HepG2 (cell line): Measurements from ENCODE around the gene ASTN2. TPM values are rescaled to one million over a fixed set of nuclear protein-coding genes. Genes with fewer than 3 reads are reported as not detected.

ENCODE experiments used
- ATAC-seq: fragments of 200-7000 bp; cut with Tn5 transposase; 3 replicates; pipeline ENCODE4 v1.9.1; 2020; ENCODE audit warnings: mild to moderate bottlenecking, moderate library complexity
- BruUV-seq: library from RNA; stranded (reverse); fragments of 400-500 nt; replicated peaks from 2 replicates; lab custom pipeline; 2021; lab: Mats Ljungman, UMichigan
- CTCF ChIA-PET: fragments of 300-600 bp; formaldehyde crosslinking; extraction: SDS; loops from one replicate; lab custom pipeline; 2021; ENCODE audit warnings: low total read pairs, inconsistent platforms, low intra/inter-chr PET ratio; lab: Yijun Ruan, JAX
- POLR2A ChIA-PET: fragments of 350-600 bp; sonication (Branson Sonifier 250); formaldehyde crosslinking; loops from one replicate; lab custom pipeline; 2020; ENCODE audit warnings: antibody characterized with exemption, inconsistent platforms; lab: Yijun Ruan, JAX
- DNase-seq: peaks from one replicate; pipeline ENCODE4 v3.0.0-alpha.2; 2015; ENCODE audit warnings: low spot score
- FAIRE-seq: peaks from 3 replicates; lab custom pipeline; 2011; peaks lifted over from hg19 to GRCh38; lab: Jason Lieb, UNC
- H2AFZ ChIP-seq: one replicate; pipeline ENCODE4 v1.6.1; 2011; ENCODE audit warnings: low read length, inconsistent platforms
- H3K27ac ChIP-seq: fragments of 300-600 bp; 3 replicates; pipeline ENCODE4 v1.8.0; 2011; ENCODE audit warnings: mixed run types, mild to moderate bottlenecking, mixed read lengths, low read length, inconsistent platforms; ENCODE audit not compliant: insufficient read depth; ENCODE audit errors: extremely low read length
- H3K27me3 ChIP-seq, 2 experiments: fragments of 200-600 bp in 1 of 2; 2 replicates in 1 of 2; 3 replicates in 1 of 2; pipeline versions ENCODE4 v1.6.0 to v1.8.0; 2011; ENCODE audit warnings: low read length in 2 of 2, mild to moderate bottlenecking in 2 of 2, moderate library complexity in 2 of 2, inconsistent platforms in 1 of 2; ENCODE audit not compliant: insufficient read depth in 2 of 2, control insufficient read depth in 1 of 2
- H3K36me3 ChIP-seq, 2 experiments: fragments of 200-600 bp in 1 of 2; replicated peaks in 1 of 2; 2 replicates in 1 of 2; 3 replicates in 1 of 2; pipeline versions ENCODE4 v1.5.1 to v1.8.0; 2011; ENCODE audit warnings: low read length in 2 of 2, inconsistent platforms in 1 of 2; ENCODE audit not compliant: insufficient read depth in 2 of 2, control insufficient read depth in 1 of 2
- H3K4me1 ChIP-seq: 2 replicates; pipeline ENCODE4 v1.5.1; 2012; ENCODE audit warnings: low read length, inconsistent platforms; ENCODE audit not compliant: insufficient read depth
- H3K4me2 ChIP-seq: 2 replicates; pipeline ENCODE4 v1.6.0; 2011; ENCODE audit warnings: low read depth, low read length, inconsistent platforms
- H3K4me3 ChIP-seq, 3 experiments: fragments of 200-600 bp in 1 of 3; sonication (generic), shearing (Covaris generic) in 1 of 3; replicated peaks in 1 of 3; 2 replicates each; pipeline ENCODE4 v1.5.1; 2011 to 2016; ENCODE audit warnings: low read length in 3 of 3, inconsistent platforms in 2 of 3, low read depth in 2 of 3, mild to moderate bottlenecking in 2 of 3, control low read depth in 1 of 3, mixed read lengths in 1 of 3; ENCODE audit not compliant: insufficient read depth in 1 of 3
- H3K79me2 ChIP-seq: one replicate; pipeline ENCODE4 v1.6.1; 2011; ENCODE audit warnings: low read length, inconsistent platforms; ENCODE audit not compliant: insufficient read depth
- H3K9ac ChIP-seq: 2 replicates; pipeline ENCODE4 v1.6.0; 2011; ENCODE audit warnings: mild to moderate bottlenecking, low read depth, low read length, inconsistent platforms; ENCODE audit not compliant: insufficient read depth
- H3K9me3 ChIP-seq: 2 replicates; pipeline ENCODE4 v1.5.1; 2012; ENCODE audit warnings: mild to moderate bottlenecking, low read length
- H4K20me1 ChIP-seq: 2 replicates; pipeline ENCODE4 v1.6.0; 2011; ENCODE audit warnings: inconsistent platforms, mild to moderate bottlenecking, low read length, moderate library complexity; ENCODE audit not compliant: insufficient read depth
- CENPT ChIP-seq: sonication (generic); formaldehyde crosslinking; IDR thresholded peaks from 2 replicates; pipeline ENCODE4 v1.8.0; 2022; ENCODE audit warnings: low read depth, mild to moderate bottlenecking, moderate library complexity, missing genetic modification reagents
- KLF11 ChIP-seq: IDR thresholded peaks from 2 replicates; pipeline ENCODE4 v1.6.1; 2016; ENCODE audit warnings: missing compliant biosample characterization
- KMT2B ChIP-seq: IDR thresholded peaks from 2 replicates; pipeline ENCODE4 v1.6.1; 2016; ENCODE audit warnings: missing genetic modification reagents, missing compliant biosample characterization
- TEAD2 ChIP-seq: sonication (generic); formaldehyde crosslinking; IDR thresholded peaks from 2 replicates; pipeline ENCODE4 v1.9.0; 2021; ENCODE audit warnings: missing genetic modification reagents
- WGBS: methylation state at CpG from one replicate; pipeline ENCODE4 v1.1.6; 2017; ENCODE audit warnings: low lambda C conversion rate; 5-methylcytosine and 5-hydroxymethylcytosine counted together
- in situ Hi-C: cut with HindIII; loops from 2 replicates; pipeline ENCODE4 v1.10.0; 2017; ENCODE audit warnings: low pct_unique_long_range_greater_than_20kb; ENCODE audit not compliant: extremely low pct_ligation_motif_present
- intact Hi-C: fragments of 100-400 bp; cut with micrococcal nuclease; formaldehyde crosslinking; loops from one replicate; pipeline ENCODE4 v1.10.0; 2022; ENCODE audit not compliant: unreplicated experiment
- polyA plus RNA-seq, 8 experiments: library from polyadenylated mRNA; depleted of rRNA in 3 of 8; stranded (reverse) in 7 of 8; unstranded in 1 of 8; fragments of >200 nt; fragmentation: Illumina TruSeq in 4 of 8; extraction: Trizol in 4 of 8; gene quantifications; 2 replicates each; pipeline versions ENCODE4 v1.2.1 to v1.2.3, GENCODE V29; 2011 to 2016; ENCODE audit warnings: low read depth in 4 of 8, missing spikeins in 1 of 8, mixed read lengths in 1 of 8; ENCODE audit not compliant: insufficient read depth in 1 of 8
- total RNA-seq, 5 experiments: library from RNA; depleted of rRNA; stranded (reverse); fragments of >200 nt; fragmentation: Illumina TruSeq; extraction: Trizol; gene quantifications; 2 replicates each; pipeline ENCODE4 v1.2.3, GENCODE V29; 2016; ENCODE audit warnings: low read depth in 1 of 5
- TF ChIP-seq, protein P1 (sequence below): sonication (generic); formaldehyde crosslinking; IDR thresholded peaks from 2 replicates; pipeline ENCODE4 v1.5.1; 2020; ENCODE audit warnings: mild to moderate bottlenecking, missing genetic modification reagents, borderline replicate concordance

The ASTN2 gene
- total and polyA plus RNA-seq, 2 of the 13 experiments (the other 11 are each of a cell fraction or from before 2014, with no cell fraction given): 5.2 to 13.5 TPM

DNA sequence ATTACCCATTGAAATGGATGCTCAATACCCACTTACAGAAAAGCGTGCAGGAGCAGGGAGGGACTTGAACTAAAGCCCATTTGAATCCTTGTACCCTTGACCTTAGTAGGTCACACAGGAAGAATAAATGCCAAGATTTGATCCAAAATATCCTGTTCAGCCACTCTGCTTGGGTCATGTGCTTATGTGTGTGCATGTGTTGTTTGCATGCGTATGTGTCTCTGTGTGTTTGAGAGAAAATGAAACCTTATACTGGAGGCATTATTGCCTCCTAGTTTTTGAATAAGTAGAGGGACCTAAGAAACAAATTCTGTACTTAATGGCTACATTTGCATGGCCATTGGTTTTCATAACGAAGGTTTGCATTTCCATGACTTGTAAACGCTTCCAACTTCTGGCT lies 791.1 kb downstream of the ASTN2 start:
- H3K9ac ChIP-seq: no peak overlapping the region
- ATAC-seq: no peak
- no peaks in the 10 kb centered on the region for H3K9me3 ChIP-seq
- H3K4me1 ChIP-seq: no peaks in the 10 kb centered on the region
- H3K4me2 ChIP-seq: no peak overlapping the region
- ChIA-PET CTCF (no interaction called here), POLR2A (no interaction called here)
- no peak overlapping the region for H3K27ac ChIP-seq
- FAIRE-seq: no peak
- TF ChIP-seq TEAD2 (no peak), KMT2B (no peak), CENPT (CRISPR knock-in tag) (no peak), KLF11 (CRISPR knock-in tag) (no peak)
- TF ChIP-seq, protein P1, sequence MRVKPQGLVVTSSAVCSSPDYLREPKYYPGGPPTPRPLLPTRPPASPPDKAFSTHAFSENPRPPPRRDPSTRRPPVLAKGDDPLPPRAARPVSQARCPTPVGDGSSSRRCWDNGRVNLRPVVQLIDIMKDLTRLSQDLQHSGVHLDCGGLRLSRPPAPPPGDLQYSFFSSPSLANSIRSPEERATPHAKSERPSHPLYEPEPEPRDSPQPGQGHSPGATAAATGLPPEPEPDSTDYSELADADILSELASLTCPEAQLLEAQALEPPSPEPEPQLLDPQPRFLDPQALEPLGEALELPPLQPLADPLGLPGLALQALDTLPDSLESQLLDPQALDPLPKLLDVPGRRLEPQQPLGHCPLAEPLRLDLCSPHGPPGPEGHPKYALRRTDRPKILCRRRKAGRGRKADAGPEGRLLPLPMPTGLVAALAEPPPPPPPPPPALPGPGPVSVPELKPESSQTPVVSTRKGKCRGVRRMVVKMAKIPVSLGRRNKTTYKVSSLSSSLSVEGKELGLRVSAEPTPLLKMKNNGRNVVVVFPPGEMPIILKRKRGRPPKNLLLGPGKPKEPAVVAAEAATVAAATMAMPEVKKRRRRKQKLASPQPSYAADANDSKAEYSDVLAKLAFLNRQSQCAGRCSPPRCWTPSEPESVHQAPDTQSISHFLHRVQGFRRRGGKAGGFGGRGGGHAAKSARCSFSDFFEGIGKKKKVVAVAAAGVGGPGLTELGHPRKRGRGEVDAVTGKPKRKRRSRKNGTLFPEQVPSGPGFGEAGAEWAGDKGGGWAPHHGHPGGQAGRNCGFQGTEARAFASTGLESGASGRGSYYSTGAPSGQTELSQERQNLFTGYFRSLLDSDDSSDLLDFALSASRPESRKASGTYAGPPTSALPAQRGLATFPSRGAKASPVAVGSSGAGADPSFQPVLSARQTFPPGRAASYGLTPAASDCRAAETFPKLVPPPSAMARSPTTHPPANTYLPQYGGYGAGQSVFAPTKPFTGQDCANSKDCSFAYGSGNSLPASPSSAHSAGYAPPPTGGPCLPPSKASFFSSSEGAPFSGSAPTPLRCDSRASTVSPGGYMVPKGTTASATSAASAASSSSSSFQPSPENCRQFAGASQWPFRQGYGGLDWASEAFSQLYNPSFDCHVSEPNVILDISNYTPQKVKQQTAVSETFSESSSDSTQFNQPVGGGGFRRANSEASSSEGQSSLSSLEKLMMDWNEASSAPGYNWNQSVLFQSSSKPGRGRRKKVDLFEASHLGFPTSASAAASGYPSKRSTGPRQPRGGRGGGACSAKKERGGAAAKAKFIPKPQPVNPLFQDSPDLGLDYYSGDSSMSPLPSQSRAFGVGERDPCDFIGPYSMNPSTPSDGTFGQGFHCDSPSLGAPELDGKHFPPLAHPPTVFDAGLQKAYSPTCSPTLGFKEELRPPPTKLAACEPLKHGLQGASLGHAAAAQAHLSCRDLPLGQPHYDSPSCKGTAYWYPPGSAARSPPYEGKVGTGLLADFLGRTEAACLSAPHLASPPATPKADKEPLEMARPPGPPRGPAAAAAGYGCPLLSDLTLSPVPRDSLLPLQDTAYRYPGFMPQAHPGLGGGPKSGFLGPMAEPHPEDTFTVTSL: no peak
- peaks cover 0 to 1% of the 10 kb centered on the region in 2 experiments; a peak in 2 of 5 replicates for H3K36me3 ChIP-seq
- H3K4me3 ChIP-seq: no peak overlapping the region
- no peaks in the 10 kb centered on the region for H4K20me1 ChIP-seq
- WGBS: 97% methylated on average over 4 of the region's 4 CpGs
- H3K79me2 ChIP-seq: no peaks in the 10 kb centered on the region
- in situ Hi-C loops: no loop called here
- no TSS peak for BruUV-seq
- no peak for DNase-seq
- H2AFZ ChIP-seq: no peak overlapping the region
- no peaks in the 10 kb centered on the region for H3K27me3 ChIP-seq
- intact Hi-C loops: no loop called here
